ENCODE results near the gene AGPAT1.

GRCh38 chr6:32131439-32131948 is 44.4 kb downstream of the AGPAT1 start:
- no peak for TF ChIP-seq CTCF (IDR thresholded peaks at IDR 0.05 in 2 of 3, conservative IDR thresholded peaks at IDR 0.05 in 1 of 3; ENCODE audit: borderline replicate concordance in 1 of 3, insufficient read depth in 1 of 3, low read depth in 2 of 3, low read length in 2 of 3)
- TF ChIP-seq ZNF274 (IDR thresholded peaks at IDR 0.05; ENCODE audit: low read depth, low read length) = no peak
- no peak for TF ChIP-seq REST (IDR thresholded peaks at IDR 0.05; ENCODE audit: low read depth)
- TF ChIP-seq POLR2A (IDR thresholded peaks at IDR 0.05; ENCODE audit: borderline replicate concordance, extremely low read depth, insufficient read depth, insufficient read length) = no peak
- no peak for TF ChIP-seq TCF7L2 (IDR thresholded peaks at IDR 0.05; ENCODE audit: borderline replicate concordance, extremely low read depth, insufficient read depth, insufficient read length)
- no peak for TF ChIP-seq SIN3A (IDR thresholded peaks at IDR 0.05; ENCODE audit: low read depth)
- TF ChIP-seq MAX (IDR thresholded peaks at IDR 0.05) = no peak
- TF ChIP-seq EGR1 (IDR thresholded peaks at IDR 0.05; ENCODE audit: low read depth) = no peak
- no peak for TF ChIP-seq ZFX (IDR thresholded peaks at IDR 0.05)
- no peak for TF ChIP-seq CEBPB (IDR thresholded peaks at IDR 0.05; ENCODE audit: low read depth)
- TF ChIP-seq YY1 (IDR thresholded peaks at IDR 0.05; ENCODE audit: extremely low read depth, insufficient replicate concordance, low read depth, low read length) = no peak
- no peak for TF ChIP-seq RAD21 (IDR thresholded peaks at IDR 0.05; ENCODE audit: low read depth)
- no peak for TF ChIP-seq POLR2AphosphoS5 (IDR thresholded peaks at IDR 0.05; ENCODE audit: low read depth, low read length)
- no peak for TF ChIP-seq EZH2phosphoT487 (IDR thresholded peaks at IDR 0.05; ENCODE audit: borderline replicate concordance)

Data from HCT116 (cell line).